ENCODE data around the gene SLC6A18.

The SLC6A18 gene

DNA sequence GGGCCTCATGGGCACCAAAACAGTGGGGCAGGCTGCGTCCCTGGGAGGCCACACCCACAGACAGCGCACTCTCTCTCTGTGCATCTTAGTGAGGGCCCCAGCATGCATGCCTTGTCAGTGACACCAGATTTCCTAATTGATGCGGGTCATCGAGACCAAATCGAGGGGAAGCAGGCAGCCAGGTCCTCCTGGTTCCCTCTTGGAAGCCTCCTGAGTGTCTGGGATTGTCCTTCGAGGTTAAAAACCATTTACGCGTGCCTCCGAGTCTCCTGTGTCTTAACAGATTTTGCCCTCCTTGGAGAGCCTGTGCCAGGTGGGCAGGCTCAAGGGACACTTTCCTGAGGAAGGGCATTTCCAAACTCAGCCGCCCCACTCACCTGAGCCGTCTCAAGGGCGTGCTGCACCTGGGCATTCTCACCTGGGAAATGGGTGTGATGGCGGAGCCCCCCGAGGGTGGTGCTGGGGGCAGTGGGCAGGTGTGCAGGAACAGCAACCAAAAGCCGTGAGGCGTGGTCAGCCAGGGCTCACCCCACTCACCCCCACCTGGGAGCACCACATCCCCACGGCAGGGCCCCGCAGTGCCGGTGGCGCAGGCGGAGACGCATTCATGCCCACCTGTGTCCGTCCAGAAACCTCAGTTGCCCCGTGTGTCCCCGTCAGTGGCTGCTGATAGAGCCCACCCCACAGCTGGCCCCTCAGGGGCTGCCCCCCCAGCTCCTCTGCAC is 21.1 kb upstream of the SLC6A18 start:
- no peak for DNase-seq

DNA sequence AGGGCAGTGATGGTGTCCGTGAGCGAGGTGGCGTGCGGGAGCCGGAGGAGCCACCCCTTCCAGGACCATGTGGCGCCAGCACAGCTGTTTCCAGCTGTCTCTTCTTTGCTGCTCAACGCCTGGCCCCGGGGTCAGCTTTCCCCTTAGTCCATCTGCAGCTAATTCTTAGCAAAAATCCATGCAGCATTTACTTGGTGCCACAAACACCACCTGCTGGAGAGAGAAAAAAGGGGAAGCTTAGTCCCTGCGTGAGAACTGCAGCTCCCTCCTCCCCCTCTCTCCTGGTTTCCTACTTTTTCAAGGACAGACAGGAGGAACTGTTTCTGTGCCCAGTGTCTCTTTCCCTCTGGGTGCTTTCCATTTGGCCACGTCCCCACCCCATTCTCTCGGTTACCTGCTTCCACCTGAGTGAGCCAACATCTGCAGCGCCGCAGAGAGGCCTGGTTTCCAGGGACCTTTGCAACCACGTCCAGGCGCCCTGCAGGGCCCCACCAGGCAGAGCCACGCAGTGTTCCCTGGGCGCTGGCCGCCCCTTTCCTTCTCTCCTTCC is 20.4 kb upstream of the SLC6A18 start:
- no peak for DNase-seq

DNA sequence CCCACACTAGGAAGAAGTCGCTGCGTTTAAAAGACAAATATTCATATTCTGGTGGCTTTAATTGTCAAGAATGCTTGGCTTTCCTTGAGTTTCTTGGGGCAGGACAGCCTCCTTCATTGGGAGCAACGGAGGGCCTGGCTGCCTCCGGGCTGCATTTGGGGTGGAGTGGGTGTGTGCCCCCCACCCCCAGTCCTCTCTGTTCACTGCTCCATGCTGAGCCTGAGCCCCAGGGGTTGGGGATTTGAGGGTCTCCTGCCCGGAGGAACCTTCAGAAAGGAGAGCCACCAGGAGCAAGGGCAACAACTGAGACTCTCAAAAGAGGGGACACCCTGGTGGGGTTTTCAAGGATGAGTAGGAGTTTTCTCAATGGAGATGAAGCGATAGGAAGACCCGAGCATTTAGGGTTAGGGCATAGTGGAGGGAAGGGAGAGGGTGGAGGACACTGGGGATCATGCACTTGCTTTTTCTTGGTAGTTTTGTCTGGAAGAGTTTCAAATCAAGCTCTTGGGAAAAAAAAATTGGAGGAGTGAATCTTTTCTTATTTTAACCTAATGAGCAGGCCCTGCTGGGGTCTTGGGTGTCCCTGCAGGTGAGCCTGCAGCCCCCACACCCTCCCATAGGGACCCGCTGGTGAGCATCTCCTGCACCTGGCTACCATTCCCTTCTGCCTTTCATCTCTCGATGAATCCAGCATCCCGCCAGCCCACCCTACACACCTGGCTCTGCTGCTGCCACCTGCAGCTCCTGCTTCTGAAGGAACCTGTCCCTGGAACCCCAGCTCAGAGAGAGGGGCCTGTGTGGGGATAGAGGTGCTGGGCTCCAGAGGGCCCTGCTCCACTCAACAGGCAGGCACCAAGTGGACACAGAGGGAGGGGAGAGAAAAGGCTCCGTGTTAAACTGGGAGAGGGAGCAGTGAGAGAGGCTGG is 19.7 kb upstream of the SLC6A18 start:
- no peak for DNase-seq

DNA sequence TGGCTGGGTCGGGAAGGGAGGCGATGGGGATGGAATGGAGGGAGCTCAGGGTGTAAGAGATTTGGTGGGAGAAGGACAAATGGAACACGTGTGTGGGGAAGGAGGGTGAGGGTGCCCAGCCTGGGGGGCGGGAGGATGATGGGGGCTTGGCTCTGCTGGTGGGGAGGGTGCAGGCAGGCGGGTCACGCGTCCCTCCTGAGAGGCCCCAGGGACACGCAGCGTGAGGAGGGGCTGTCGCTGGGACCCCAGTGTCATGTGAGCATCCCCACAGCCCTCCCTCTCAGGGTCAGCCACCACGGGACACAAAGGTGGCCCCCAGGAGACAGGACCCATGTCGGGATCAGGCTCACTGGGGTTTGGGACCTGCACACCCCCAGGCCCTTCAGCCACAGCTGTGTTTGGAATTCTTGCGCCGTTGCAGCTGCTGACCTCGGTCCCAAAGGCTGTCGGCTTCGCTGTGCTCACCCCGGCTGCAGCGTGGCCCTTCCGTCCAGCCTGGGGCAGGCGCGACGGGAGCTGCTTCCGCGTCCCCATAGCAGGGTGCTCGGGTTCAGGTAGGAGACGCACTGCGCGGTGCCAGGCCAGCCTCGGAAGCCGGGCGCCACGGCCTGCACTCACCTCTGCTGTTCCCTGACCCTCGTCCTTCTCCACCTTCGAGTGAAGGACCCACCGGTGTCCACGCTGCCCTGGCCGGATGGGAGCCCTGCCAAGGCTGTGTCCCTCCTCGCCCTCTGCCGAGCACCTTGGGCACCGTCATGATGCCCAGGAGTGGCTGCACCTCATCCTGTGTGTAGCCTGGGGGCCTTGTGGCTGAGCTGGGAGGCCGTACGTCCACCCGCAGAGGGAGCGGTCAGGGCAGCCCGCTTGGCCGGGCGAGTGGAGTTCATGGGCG is 18.4 kb upstream of the SLC6A18 start:
- no peak for DNase-seq

DNA sequence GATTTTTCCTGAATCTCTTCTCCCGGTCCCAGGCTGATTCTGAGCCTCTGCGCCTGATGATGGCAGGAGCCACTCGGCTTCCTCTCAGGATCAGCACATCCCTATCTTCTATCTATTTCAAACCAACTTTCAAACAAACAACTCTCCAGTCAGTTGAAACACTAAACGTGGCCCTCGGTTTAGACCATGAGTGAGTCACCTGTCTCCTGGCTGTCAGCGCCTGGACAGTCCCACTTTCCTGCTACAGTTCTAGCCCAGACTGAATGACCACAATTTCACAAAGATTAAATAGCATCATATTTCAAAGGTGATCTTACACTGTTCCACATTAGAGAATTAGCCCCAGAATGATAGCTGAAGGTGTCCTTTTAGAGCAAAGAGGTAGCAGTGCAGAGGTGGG is 17.6 kb upstream of the SLC6A18 start:
- DNase-seq = no peak

DNA sequence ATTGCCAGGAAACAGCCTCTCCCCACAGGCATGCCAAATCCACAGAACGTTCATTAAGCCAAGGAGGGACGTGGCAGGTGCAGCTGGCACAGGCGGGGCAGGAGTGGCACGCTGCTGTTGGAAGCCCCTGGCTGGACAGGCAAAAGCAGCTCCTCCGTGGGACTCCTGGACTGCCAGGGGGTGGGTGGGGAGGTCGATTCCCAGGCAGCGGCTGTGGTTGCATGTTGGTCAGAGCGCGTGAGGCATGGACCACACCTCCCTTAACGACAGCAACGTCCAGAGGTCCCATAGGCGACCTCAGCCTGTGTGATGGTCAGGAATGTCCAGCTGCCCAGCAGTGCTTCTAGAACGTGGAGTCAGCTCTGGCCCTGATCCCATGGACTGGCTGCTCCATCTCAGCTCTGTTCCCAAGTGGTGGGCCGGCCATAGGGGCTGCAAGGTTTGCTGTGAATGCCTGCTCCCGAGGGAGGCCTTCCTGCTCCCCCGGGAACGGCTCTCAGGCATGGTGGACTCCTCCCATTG is 16.9 kb upstream of the SLC6A18 start:
- no peak for DNase-seq

DNA sequence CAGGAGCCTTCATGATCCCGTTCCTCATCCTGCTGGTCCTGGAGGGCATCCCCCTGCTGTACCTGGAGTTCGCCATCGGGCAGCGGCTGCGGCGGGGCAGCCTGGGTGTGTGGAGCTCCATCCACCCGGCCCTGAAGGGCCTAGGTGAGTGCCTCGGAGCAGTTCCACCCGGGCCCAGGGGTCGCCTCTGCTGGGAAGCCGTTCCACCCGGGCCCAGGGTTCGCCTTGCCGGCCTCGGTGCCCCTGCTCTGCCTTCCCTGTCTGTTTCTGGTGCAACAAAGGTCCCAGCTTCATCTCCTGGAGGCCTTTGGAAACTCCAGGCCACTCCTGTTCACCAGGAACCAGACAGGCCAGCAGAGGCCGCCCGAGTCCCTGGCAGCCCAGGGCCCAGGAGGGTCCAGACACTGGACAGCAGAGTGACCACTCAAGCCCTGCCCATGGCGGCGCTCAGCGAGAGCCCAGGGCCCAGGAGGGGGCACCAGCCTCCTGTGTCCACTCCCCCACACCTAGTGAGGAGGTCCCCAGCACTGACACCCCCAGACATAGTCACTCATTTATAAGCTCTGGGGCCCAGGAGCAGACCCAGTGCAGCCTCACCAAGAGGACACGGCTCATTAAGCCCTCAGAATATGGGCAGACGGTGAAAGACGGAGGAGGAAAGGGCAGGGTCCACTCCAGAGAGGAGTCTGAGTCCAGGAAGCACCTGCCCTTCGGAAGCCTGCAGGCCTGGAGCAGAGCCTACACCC is 16.3 kb upstream of the SLC6A18 start:
- no peak for DNase-seq

DNA sequence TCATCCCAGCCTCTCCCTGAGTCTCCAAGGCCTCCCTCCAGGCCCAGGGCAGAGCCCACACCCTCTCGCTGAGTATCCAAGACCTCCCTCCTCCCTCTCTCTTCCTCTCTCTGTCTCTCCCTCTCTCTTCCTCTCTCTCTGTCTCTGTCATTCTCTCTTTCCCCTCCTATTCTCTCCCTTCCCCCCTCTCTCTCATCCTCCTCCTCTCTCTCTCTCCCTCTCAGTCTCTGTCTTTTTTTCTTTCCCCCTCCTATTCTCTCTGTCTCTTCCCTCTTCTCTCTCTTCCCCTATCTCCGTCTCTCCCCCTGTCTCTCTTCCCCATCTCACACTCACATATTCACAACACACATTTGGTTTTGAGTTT is 15.7 kb upstream of the SLC6A18 start:
- DNase-seq = no peak

DNA sequence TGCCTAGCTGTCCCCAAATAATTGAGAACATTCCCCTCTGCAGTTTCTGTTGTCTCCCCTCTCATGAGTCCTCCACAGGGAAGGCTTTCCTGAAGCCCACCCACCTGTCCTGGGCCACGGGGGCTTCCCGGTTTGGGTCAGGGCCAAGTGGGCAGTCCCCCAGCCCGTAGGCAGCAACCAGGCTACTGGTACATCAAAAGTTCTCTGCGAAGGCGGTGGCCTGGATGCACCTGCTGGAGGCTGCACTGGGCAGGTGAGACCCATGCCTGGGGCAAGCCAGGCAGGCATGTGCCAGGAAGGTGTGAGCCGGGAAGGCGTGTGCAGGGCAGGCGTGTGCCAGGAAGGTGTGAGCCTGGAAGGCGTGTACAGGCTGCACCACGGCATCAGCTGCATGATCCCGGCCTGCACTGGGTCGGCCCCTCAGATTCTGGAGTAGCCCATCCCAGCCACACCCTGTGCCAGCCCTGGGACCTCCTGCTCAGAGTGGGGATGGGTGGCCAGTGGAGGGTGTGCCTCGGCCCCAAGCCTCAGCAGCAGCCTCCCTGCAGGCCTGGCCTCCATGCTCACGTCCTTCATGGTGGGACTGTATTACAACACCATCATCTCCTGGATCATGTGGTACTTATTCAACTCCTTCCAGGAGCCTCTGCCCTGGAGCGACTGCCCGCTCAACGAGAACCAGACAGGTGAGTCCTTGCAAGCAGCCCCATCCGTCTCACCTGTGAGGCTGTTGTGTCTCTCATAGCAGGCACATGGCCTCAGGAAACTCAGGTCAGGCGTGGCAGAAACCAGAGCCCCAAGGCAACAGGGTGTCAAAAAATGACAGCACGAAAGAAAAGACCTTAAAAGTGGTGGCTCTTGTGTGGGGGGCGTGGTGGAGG is 15.0 kb upstream of the SLC6A18 start:
- DNase-seq = no peak

DNA sequence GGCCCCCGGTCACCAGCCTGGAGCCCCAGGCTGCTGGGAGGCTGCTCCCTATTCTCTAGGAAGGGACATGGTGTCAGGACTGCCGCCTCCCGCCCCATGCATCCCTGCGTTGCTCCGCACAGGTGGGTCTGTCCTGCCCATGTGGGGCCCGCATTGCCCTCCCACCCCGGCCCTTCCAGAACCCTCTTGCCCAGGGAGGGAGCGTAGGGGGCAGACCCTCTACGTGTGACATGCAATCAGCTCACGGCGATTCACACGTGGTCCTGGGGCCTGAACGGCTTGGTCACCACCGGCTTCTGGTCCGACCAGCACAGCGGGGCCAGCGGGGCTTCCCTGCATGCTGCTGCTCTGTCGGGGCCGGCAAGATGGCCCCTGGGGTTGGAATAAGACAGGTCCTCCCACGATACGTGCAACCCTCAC is 14.3 kb upstream of the SLC6A18 start:
- DNase-seq = no peak

DNA sequence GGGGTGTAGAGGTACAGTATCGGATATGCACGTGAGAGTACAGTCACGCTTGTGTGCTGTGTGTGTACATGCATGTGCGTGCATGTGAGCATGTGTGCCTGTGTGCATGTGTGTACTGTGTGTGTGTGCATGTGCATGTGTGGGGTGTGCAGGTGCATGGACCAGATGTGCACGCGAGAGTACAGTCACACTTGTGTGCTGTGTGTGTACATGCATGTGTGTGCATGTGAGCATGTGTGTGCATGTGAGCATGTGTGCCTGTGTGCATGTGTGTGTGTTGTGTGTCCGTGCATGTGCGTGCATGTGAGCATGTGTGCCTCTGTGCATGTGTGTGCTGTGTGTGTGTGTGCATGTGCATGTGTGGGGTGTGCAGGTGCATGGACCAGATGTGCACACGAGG is 13.5 kb upstream of the SLC6A18 start:
- DNase-seq = no peak

DNA sequence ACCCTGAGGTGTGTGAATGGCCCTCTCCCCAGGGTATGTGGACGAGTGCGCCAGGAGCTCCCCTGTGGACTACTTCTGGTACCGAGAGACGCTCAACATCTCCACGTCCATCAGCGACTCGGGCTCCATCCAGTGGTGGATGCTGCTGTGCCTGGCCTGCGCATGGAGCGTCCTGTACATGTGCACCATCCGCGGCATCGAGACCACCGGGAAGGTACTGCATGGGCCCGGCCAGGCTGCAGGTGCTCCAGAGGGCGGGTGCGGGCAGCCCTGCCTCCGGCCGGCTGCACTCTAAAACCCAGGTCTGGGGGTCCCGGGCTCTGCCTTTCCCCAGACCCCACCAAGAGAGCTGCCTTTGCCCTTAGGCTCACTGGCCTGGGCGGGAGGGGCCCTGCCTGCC is 12.9 kb upstream of the SLC6A18 start:
- no peak for DNase-seq

DNA sequence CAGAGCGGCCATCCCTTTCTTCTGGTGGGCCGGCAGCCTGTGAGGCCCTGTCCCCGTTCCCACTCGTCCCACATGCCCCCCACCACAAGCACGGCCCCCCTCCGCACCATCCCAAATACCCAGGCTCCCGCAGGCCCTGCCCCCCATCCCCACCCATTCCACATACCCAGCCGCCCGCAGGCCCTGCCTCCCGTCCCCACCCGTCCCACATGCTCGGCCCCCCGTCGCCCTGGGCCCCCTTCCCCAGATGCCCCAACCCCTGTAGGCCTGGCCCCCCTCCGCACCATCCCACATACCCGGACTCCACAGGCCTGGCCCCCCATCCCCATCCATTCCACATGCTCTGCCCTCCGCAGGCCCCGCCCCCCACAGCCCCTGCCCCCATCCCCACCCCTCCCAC is 12.3 kb upstream of the SLC6A18 start:
- no peak for DNase-seq

DNA sequence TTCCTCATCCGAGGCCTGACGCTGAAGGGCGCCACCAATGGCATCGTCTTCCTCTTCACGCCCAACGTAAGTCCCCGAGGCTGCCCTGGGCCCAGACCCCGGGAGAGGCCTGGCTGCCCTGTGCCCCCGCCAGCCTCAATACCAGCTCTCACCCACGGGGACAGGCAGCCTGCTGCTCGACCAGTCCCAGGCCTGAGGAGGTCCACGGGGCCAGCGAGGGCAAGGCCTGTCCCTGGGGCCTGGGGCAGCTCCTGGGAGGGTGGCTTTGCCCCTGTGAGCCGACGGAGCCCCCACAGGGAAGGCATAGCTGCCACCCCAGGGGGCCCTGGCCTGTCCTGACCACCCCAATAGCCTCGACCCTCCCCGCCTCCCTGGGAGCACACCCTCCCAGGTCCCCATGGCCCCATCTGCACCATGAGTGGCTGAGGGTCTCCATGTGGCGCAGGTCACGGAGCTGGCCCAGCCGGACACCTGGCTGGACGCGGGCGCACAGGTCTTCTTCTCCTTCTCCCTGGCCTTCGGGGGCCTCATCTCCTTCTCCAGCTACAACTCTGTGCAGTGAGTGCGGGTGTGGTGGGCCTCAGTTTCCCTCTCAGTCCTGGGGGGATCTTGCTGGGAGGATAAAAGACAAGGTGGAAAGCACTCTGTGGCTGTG is 11.5 kb upstream of the SLC6A18 start:
- DNase-seq = no peak

DNA sequence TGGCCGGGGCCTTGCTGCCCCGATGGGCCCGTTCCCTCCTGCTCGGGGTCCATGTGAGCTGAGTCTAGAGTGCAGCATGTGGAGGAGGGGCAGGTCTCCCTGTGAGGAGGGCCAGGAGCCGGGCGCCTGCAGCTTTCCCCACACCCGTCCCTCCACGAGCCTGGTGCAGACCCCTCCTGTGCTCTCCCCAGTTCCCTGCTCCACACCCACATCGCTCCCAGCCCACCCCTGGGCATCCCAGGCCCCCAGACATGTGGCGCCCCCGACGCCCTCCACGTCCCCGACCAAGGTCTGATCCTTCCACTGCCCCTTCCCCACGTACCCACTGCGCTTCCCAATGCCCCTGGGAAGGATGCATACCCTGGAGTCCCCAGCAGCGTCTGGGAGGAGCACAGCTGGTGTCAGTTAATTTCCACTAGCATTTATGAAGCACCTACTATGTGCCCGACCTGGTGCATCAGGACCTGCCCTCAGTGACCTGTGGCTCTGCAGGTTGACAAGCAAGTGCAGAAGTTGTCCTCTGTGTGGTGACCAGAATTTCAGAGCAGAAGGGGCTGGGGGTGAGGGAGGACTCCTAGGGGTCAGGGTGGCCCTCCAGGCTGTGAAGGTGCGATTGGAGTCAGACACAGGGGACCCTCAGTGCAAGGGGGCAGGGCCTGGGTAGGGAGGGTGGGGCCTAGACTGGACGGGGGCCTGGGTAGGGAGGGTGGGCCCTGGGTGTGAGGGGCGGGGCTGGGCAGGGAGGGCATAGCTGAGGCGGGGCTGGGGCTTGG is 10.8 kb upstream of the SLC6A18 start:
- no peak for DNase-seq

DNA sequence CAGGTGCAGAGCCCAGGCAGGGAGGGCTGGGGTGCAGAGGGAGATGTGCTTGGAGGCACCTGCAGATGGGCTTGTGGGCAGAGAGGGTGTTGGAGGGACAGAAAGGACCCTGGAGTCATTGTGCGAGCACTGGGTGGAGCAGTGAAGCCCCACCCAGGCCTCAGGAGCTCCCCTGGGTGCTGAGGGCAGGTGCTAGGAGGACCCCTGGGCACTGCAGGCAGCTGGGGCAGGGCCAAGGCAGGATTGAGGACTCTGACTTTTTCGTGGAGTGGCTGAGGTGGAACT is 10.3 kb upstream of the SLC6A18 start:
- DNase-seq = no peak

DNA sequence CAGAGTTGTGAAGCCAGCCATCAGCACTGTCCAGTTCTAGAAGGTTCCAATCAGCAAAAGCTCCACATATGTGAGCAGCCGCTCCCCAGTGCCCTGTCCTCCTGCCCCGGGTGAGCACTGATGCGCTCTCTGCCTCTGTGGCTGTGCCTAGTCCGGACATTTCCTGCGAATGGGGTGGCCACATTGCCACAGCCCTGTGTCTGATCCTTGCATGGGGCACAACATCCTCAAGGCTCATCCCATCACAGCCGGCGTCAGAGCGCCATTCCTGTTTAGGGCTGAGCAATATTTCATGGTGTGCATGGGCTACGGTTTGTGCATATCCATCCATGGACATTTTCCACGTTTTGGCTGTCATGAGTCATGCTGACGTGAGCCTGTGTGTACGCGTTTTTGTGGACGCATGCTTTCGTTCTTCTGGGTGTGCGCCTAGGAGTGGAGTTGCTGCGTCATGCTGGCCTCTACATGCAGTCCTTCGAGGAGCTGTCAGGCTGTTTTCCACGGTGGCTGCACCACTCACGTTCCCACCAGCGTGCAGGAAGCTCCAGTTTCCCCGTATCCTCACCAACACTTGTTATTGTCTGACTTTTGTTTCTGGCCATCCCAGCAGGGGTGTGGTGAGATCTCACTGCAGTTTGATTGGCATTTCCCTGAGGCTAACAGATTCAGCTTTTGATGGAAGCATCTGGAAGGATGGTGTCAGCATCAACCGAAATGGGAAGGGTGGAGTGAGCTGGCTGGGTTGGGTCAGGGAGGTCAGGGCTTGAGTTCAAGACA is 9.7 kb upstream of the SLC6A18 start:
- DNase-seq = no peak

DNA sequence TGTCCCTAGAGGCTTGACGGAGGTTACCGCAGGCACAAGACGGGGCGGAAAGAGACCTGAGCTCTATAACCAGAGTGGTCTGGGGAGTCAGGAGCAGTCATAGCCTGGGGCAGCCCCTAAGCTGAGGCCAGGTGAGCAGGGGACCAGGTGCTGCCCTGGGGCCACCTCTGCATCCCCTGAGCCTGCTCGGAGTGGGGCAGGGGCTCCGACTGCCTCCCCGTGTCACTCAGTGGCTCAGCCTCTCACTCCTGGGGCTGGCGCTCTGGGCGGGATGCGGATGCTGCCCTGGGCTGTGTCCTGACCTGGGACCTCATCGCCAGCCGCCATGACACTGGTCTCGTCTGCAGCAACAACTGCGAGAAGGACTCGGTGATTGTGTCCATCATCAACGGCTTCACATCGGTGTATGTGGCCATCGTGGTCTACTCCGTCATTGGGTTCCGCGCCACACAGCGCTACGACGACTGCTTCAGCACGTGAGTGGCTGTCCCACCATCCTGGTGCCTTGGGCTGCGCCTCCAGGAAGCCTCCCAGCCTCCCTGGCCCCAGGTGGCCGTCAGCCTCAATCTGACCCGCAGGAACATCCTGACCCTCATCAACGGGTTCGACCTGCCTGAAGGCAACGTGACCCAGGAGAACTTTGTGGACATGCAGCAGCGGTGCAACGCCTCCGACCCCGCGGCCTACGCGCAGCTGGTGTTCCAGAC is 8.8 kb upstream of the SLC6A18 start:
- no peak for DNase-seq

All from inflammatory macrophage treated with lipopolysaccharide for 4 hours (primary cell).